Bronchial epithelial cell (primary cell): Measurements from ENCODE around the gene RBM4. TPM values are rescaled to one million over a fixed set of nuclear protein-coding genes. Genes with fewer than 3 reads are reported as not detected.

Experiments
- DNase-seq: peaks from one replicate; pipeline ENCODE4 v3.0.0-alpha.2; 2010; ENCODE audit warnings: low read depth
- FAIRE-seq: peaks from 2 replicates; lab custom pipeline; 2011; peaks lifted over from hg19 to GRCh38; lab: Jason Lieb, UNC
- H3K27me3 ChIP-seq: 2 replicates; pipeline ENCODE4 v1.5.1; 2011; ENCODE audit warnings: low read length; ENCODE audit not compliant: control insufficient read depth, insufficient read depth
- H3K36me3 ChIP-seq: 2 replicates; pipeline ENCODE4 v1.5.1; 2011; ENCODE audit warnings: low read length; ENCODE audit not compliant: control insufficient read depth, insufficient read depth
- H3K4me3 ChIP-seq: 2 replicates; pipeline ENCODE4 v1.5.1; 2011; ENCODE audit warnings: mild to moderate bottlenecking, low read depth, low read length, control low read depth
- CTCF ChIP-seq: IDR thresholded peaks from 2 replicates; pipeline ENCODE4 v1.5.1; 2011; ENCODE audit warnings: mild to moderate bottlenecking, moderate library complexity, low read length, control low read depth, inconsistent platforms; ENCODE audit not compliant: insufficient read depth, severe bottlenecking
- total RNA-seq: library from RNA; depleted of rRNA; stranded (reverse); fragments of >200 nt; gene quantifications from 2 replicates; pipeline ENCODE4 v1.2.1, GENCODE V29; 2014

RBM4 gene
- total RNA-seq, 1 donor from 2014 or later, result 173 TPM

GRCh38 chr11:66687831-66688281, 49.4 kb downstream of the RBM4 start:
- H3K36me3 ChIP-seq, result peaks cover 43% of the 10 kb centered on the region
- H3K4me3 ChIP-seq, result no peak overlapping the region
- no peak for DNase-seq
- no peaks in the 10 kb centered on the region for H3K27me3 ChIP-seq
- no peak for TF ChIP-seq CTCF
- FAIRE-seq, result no peak

- Histone ChIP-seq H3K4me3 (no peak overlapping the region), H3K27me3 (no peaks in the 10 kb centered on the region), H3K36me3 (peaks cover 49% of the 10 kb centered on the region)
- TF ChIP-seq CTCF, result no peak
- FAIRE-seq, result no peak
- no peak for DNase-seq
Measured at GRCh38 chr11:66688561-66689534, 50.3 kb downstream of the RBM4 start.

GRCh38 chr11:66689661-66690590, 51.4 kb downstream of the RBM4 start:
- DNase-seq, result no peak
- TF ChIP-seq CTCF, result no peak
- peaks cover 50% of the 10 kb centered on the region for H3K36me3 ChIP-seq

GRCh38 chr11:66691311-66691980, 52.9 kb downstream of the RBM4 start:
- FAIRE-seq, result no peak
- DNase-seq, result no peak
- Histone ChIP-seq H3K4me3 (no peak overlapping the region), H3K36me3 (peaks cover 45% of the 10 kb centered on the region), H3K27me3 (no peaks in the 10 kb centered on the region)
- no peak for TF ChIP-seq CTCF

More at GRCh38 chr11:66689661-66690590, 51.4 kb downstream of the RBM4 start:
- Histone ChIP-seq H3K27me3 (no peaks in the 10 kb centered on the region), H3K4me3 (no peak overlapping the region)
- FAIRE-seq, result no peak

GRCh38 chr11:66692446-66692845, 53.9 kb downstream of the RBM4 start:
- Histone ChIP-seq H3K36me3 (peaks cover 48% of the 10 kb centered on the region), H3K27me3 (no peaks in the 10 kb centered on the region), H3K4me3 (no peak overlapping the region)
- FAIRE-seq, result no peak
- no peak for DNase-seq
- no peak for TF ChIP-seq CTCF
